Measurements from ENCODE around the gene ZNF197. TPM values are rescaled to one million over a fixed set of nuclear protein-coding genes. Genes with fewer than 3 reads are reported as not detected.

Gene ZNF197
- total and polyA plus RNA-seq, 2 of the 8 experiments (the other 6 are each of a cell fraction or from before 2014, with no cell fraction given), result 3.9 to 16.8 TPM

GRCh38 chr3:44601749-44602148 lies 23.1 kb upstream of the ZNF197 start:
- H3K9me3 ChIP-seq (ENCODE audit: insufficient read depth in 2 of 2, low read depth in 1 of 2, low read length in 1 of 2), result peaks cover 35 to 40% of the 10 kb centered on the region in 2 experiments
- H3K4ac ChIP-seq (replicated peaks; ENCODE audit: insufficient read length, low read depth, low read length), result no peak overlapping the region
- no peak overlapping the region for H4K8ac ChIP-seq (ENCODE audit: extremely low read depth, insufficient read depth, low read length)
- FAIRE-seq (no peak), DNase-seq (ENCODE audit: low read depth in 1 of 2, low spot score in 2 of 2) (no peak)
- no peak overlapping the region for H2AFZ ChIP-seq (ENCODE audit: low read length)
- no peak overlapping the region for H2BK20ac ChIP-seq (ENCODE audit: low read length)
- H2BK15ac ChIP-seq (ENCODE audit: low read length), result no peak overlapping the region
- no peak overlapping the region for H3K4me3 ChIP-seq (ENCODE audit: extremely low read depth in 1 of 4, insufficient read depth in 2 of 4, low read depth in 3 of 4, low read length in 4 of 4)
- no peaks in the 10 kb centered on the region for H3K79me1 ChIP-seq (ENCODE audit: low read depth, low read length)
- POLR2A ChIA-PET (ENCODE audit: partially characterized antibody), result no interaction called here
- H3K79me2 ChIP-seq (ENCODE audit: control insufficient read depth in 1 of 2, insufficient read depth in 2 of 2, low read length in 2 of 2), result no peaks in the 10 kb centered on the region
- no peak overlapping the region for H3K4me2 ChIP-seq (ENCODE audit: insufficient read depth in 1 of 2, low read depth in 2 of 2, low read length in 2 of 2)
- no peaks in the 10 kb centered on the region for H3K23me2 ChIP-seq (ENCODE audit: low read depth, low read length)
- H3K9ac ChIP-seq (replicated peaks in 1 of 4; ENCODE audit: extremely low read depth in 1 of 4, low read depth in 3 of 4, low read length in 3 of 4), result no peak overlapping the region
- no peak overlapping the region for H2BK12ac ChIP-seq (ENCODE audit: low read depth, low read length)
- H2AK5ac ChIP-seq (ENCODE audit: low read depth, low read length), result no peak overlapping the region
- CTCF ChIA-PET (ENCODE audit: partially characterized antibody), result no interaction called here
- 100% methylated on average over 2 of the region's 2 CpGs; no CpG with 5 or more reads in 1 of the 2 experiments for WGBS, 2 experiments (ENCODE audit: extremely low coverage in 1 of 2, insufficient coverage in 1 of 2, insufficient read length in 1 of 2, insufficient replicate concordance in 2 of 2, low coverage in 1 of 2, low lambda C conversion rate in 2 of 2, missing lambda C conversion rate in 1 of 2)
- no peak overlapping the region for H4K91ac ChIP-seq (replicated peaks; ENCODE audit: insufficient read length, low read length)
- no peak overlapping the region for H3K18ac ChIP-seq (ENCODE audit: extremely low read depth, low read length)
- H3K14ac ChIP-seq (ENCODE audit: insufficient read length), result no peak overlapping the region
- H3K4me1 ChIP-seq (replicated peaks in 1 of 4; ENCODE audit: control insufficient read depth in 3 of 4, insufficient read depth in 4 of 4, low read length in 3 of 4), result no peaks in the 10 kb centered on the region
- H3K27ac ChIP-seq (ENCODE audit: low read depth, low read length), result no peak overlapping the region
- H4K20me1 ChIP-seq (replicated peaks in 1 of 2; ENCODE audit: control insufficient read depth in 1 of 2, insufficient read depth in 2 of 2, low read length in 2 of 2), result no peaks in the 10 kb centered on the region
- H2BK120ac ChIP-seq (replicated peaks; ENCODE audit: low read depth, low read length), result no peak overlapping the region
- no peak overlapping the region for H4K5ac ChIP-seq (ENCODE audit: insufficient read length, low read depth, low read length)
- no peaks in the 10 kb centered on the region for H3K27me3 ChIP-seq (replicated peaks in 1 of 4; ENCODE audit: control insufficient read depth in 3 of 4, extremely low read depth in 1 of 4, insufficient read depth in 3 of 4, low read length in 3 of 4)
- peaks cover 0 to 20% (median 2%) of the 10 kb centered on the region in 4 experiments; a peak in 4 of 8 replicates for H3K36me3 ChIP-seq (ENCODE audit: control insufficient read depth in 2 of 4, insufficient read depth in 4 of 4, low read length in 3 of 4)
- H3K56ac ChIP-seq (replicated peaks; ENCODE audit: insufficient read length, low read depth, low read length), result no peak overlapping the region
- no peak overlapping the region for H2BK5ac ChIP-seq (ENCODE audit: low read depth, low read length)
- H3K23ac ChIP-seq (ENCODE audit: insufficient read length), result no peak overlapping the region
- no peak for TF ChIP-seq RXRA (IDR thresholded peaks at IDR 0.05; ENCODE audit: insufficient read depth, low read depth, low read length)
